GM12891 (cell line): ENCODE measurements around the gene TRAM2.

Experiments used
- POLR2A ChIP-seq: IDR thresholded peaks from 2 replicates; pipeline ENCODE4 v1.6.1; 2011; ENCODE audit warnings: low read depth, low read length, control low read depth
- POLR2AphosphoS5 ChIP-seq: IDR thresholded peaks from 2 replicates; pipeline ENCODE4 v1.6.1; 2011; ENCODE audit warnings: low read depth, low read length, control low read depth
- POU2F2 ChIP-seq: IDR thresholded peaks from 2 replicates; pipeline ENCODE4 v1.6.1; 2011; ENCODE audit warnings: low read depth, mild to moderate bottlenecking, control low read depth, low read length, moderate library complexity
- SPI1 ChIP-seq: IDR thresholded peaks from 2 replicates; pipeline ENCODE4 v1.6.1; 2011; ENCODE audit warnings: low read depth, low read length, control low read depth
- TAF1 ChIP-seq: IDR thresholded peaks from 2 replicates; pipeline ENCODE4 v1.6.1; 2011; ENCODE audit warnings: low read depth, low read length, control low read depth

GRCh38 chr6:52610011-52610410, 33.2 kb upstream of the TRAM2 start:
- TF ChIP-seq POLR2A: no peak
- TF ChIP-seq TAF1: no peak
- no peak for TF ChIP-seq POLR2AphosphoS5
- TF ChIP-seq POU2F2: no peak
- TF ChIP-seq SPI1: no peak
